ENCODE results near the gene CALU.

CALU gene

DNA sequence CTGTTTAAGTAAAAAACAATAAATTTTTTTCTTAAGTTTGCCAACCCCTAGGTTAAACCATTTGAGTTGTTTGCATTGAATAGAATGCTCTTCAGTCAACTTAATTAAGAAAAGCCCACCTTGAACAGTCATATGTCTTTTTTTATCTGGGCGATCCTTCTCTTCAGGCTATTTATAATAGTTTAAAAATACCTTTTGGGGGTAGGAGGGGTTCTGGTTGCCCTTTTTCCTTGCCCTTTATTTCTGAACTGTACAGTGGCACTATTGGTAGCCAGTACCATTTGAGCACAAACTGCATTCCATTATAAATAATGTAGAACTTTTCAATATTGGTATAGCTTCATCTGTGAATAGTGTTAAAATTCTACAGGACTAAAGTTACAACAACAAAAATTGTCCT, 13.1 kb downstream of the CALU start:
- DNase-seq = no peak

DNA sequence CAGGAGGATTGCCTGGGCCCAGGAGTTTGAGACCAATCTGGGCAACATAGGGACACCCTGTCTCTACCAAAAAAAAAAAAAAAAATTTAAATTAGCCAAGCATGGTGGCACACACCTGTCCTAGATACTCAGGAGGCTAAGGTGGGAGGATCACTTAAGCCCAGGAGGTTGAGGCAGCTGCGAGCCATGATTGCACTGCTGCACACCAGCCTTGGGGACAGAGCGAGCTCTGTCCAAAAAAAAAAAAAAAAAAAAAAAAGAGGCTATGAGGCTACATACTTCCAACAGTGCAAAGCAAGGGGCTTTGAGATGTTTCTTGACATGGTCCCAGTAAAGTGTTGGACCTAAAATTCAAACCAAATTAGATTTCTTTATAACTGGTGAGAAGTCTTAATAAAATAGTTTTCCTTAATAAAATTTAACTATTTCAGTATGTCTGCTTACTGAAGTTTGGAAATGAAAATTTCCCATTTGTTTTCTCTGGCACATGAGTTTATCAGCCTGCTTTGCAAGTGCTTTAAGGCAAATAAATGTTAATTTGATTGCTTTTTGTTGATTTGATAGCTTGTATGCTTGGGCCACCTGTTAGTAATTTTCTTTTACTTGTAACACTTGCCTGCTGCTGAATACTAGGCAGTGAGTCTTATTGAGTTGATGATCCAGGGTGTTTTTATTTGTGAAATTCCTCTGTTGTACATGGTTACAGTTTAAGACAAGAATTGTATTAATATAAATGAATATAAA, 16.1 kb downstream of the CALU start:
- DNase-seq = no peak

DNA sequence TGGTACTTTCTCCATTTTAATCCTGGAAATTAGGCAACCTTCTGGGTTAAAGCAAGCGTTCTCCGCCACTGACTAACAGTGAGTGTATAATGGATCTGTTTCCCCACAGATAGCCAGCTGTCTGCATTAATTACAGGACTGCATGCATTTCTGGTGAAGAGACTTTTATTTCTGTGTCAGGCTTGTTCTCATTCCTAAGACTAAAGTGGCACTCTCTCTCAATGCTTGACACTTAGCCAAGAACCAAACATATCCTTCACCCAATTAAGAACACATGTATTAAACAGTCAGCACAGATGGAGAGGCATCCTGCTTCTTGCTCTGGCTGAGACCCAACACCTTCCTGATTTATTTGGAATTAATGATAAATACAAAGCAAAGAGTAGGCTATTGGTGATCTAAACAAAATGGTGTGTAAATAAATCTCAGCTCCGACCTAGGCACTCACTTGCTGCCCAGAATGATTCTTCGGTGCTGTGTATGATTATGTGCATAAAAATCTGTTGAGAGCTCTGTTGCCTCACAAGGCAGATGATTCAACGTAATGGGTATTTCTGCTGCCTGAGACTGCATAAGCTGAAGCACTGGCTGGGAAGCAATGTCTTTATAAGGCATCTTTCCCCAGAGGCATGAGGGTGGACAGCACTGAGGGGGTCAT, 16.8 kb downstream of the CALU start:
- DNase-seq = no peak

DNA sequence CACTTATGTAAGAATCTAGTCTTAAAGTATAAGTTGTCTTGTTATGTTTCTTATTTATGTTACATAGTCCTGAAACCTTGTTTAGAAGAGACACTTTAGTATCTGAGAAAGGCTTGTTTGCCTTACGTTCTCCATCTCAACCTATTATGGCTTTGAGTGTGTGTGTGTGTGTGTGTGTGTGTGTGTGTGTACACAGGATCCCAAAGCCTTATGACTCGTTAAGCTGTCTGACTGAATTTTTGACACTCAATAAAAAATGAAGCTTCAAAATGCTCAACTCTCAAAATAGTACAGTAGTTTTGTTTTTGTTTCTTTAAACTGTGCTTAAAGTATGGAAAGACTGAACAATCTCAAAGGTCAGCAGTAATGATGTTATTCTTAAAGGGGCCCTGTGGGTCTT, 18.0 kb downstream of the CALU start:
- DNase-seq = no peak

DNA sequence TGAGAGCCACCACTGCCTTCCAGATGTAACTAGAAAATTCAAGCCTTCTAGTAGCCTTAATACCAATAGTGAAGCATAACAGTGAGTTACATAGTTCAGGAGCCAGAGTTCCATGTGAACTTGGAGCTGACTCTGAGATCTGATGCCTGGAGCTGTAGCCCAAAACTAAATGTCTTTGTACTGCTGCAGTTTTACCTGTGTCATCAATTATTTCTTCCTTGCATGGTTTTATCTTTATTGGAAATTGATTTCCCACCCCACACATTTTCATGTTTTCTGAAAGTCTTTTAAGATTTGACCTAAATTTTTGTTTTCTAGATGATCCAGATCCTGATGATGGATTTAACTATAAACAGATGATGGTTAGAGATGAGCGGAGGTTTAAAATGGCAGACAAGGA, 19.4 kb downstream of the CALU start:
- DNase-seq = no peak

DNA sequence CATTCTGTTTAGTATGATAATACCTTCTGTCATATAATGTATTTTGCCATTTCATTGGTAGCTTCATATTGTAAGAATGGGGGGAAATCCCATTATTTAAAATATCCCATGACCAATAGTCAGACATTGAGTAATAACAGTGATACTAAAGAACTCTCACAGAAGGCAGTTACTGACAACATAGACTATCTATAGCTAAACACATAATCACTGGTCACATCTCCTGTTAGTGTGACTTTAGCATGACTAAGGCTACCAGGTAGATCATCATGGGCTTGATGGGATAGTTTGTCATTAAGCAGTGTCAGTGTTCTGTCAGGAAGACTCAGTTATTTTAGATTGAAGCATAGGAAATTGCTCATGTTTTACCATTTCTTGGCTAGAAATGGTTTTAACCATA, 20.1 kb downstream of the CALU start:
- DNase-seq = no peak

DNA sequence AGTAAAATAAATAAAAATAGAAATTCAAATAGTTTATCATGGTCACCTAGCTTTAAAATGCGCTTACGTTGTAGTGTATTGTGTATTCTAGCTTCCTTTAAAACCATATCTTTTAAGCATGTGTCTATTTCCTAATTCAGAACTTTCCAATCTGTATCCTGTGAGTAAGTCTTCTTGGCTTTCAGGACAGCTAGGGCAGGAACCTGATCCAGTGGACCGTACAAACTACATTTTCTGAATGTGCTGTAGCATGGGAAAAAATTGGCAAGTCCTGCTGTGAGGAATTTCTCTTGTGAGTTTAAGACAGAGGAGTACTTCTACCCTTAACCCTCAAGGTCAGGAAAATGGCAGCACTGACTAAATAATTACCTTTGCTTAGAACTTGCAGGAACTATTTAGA, 24.4 kb downstream of the CALU start:
- DNase-seq = no peak

DNA sequence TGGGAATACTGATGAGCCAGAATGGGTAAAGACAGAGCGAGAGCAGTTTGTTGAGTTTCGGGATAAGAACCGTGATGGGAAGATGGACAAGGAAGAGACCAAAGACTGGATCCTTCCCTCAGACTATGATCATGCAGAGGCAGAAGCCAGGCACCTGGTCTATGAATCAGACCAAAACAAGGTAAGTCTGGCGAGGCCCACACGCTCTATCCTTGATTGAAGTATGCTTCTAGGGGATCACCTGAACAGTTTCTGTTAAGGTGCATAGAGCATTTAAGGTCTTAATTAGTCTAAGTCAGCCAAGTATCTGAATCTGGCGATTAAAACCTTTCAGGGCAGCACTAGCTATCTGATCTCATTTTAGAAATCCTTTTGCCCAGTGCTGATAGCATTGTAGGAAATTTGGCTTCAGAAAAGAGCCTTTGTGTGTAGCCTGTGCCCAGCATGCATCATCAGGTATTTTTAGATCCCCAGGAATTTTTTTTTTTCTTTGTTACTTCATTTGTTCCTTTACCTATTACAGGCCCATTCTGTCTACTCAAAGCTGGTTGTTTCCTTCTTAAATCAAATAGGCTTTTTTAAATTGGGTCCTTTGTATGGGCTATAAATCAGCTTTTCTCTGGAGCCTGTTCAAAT, 28.4 kb downstream of the CALU start:
- no peak for DNase-seq

DNA sequence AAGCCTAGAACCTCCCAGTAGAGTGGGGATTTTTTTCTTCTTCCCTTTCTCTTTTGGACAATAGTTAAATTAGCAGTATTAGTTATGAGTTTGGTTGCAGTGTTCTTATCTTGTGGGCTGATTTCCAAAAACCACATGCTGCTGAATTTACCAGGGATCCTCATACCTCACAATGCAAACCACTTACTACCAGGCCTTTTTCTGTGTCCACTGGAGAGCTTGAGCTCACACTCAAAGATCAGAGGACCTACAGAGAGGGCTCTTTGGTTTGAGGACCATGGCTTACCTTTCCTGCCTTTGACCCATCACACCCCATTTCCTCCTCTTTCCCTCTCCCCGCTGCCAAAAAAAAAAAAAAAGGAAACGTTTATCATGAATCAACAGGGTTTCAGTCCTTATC, 31.1 kb downstream of the CALU start:
- no peak for DNase-seq

DNA sequence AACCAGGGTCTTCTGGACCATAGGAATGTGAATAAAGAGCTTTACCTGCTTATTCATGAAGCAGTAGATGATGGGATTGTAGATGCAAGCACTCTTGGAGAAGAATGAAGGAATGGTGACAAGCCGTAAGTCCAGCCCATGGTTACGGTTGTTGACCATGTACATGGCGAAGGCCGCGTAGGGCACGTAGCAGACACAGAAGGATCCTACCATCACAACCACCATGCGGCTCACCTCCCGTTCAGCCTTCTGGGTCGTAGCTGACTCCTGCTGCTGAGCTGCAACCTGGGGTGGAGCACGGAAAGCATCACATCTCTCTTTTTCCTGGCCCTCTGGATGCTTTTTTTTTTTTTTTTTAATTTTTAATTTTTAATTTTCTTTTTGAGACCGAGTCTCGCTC, 34.4 kb downstream of the CALU start:
- DNase-seq = no peak

DNA sequence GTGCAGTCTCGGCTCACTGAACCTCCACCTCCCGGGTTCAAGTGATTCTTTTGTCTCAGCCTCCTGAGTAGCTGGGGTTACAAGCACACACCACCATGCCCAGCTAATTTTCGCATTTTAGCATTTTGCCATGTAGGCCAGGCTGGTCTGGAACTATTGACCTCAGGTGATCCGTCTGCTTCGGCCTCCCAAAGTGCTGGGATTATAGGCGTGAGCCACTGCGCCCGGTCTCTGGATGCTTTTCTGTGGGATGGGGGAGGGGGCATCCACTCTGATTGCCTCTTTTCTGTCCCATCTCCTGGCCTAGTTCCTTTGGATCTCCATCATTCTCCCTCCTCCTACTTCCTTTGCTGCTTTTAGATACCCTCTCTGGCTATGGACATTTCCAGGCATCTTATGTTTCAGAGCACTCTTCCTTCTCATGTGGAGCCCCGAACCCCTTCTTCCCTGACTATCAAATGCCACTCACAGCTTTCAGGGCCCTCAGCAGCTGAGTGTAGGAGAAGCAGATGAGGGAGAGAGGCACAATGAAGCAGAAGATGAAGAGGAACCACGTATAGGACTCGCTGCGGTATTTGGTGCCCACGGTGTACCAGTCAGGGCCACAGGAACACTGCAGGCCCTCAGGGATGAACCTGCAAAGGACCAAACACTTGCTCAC, 35.0 kb downstream of the CALU start:
- DNase-seq = no peak

DNA sequence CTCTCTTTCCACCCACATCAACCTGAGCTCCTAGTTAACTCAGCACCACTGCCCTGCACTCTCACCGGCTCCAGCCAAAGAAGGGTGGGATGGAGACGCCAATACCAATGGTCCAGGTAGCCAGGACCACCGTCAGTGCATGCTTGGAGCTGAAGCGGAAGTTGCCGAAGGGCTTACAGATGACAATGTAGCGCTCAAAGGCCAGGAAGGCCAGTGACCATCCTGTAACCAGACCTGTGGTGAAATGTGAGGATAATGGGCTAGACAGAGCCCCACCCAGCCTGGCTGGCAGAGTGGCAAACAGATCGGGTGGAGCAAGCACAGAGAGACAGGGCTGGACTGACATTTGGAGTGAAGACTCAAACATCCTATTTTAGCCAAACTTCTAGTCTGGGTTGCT, 35.8 kb downstream of the CALU start:
- no peak for DNase-seq

DNA sequence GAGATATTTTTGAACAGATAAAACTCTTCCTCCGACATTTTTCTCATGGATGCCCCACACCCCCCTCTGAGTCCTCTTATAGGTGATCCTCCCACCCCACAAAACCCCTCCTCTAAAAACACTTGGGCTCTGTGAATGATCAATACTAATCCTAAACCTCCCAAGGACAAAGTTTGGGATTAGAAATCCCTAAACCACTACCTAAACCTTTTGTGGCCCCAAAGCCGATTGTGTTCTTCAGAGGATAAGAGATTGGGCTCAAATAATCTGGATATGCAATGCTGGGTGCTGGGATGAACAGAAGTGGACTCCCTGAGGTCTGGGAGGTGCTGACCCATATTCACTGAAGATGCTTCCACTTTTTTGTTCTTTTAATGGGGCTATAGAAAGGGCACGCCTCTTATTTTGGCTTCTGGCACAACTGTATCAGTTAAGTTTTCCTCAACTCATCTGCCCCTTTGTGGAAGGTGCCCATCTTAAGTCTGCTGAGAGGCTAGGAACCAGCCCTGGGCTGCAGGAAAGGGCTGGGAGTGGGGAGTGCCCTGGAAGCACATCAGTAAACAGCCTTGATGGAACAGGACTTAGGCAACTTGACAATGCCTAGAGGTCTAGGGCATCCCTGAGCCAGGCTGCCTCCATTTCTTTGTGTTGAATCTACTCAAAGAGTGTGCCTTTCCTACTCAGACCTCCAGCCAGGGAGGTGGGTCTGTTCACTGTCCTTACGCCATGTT, 36.8 kb downstream of the CALU start, which contains the start of gene OPN1SW:
OPN1SW (minus strand) TSS at position 51 of the 731 bp plus-strand sequence; CDS start at position 38, 13 bp downstream.
- no peak for DNase-seq

DNA sequence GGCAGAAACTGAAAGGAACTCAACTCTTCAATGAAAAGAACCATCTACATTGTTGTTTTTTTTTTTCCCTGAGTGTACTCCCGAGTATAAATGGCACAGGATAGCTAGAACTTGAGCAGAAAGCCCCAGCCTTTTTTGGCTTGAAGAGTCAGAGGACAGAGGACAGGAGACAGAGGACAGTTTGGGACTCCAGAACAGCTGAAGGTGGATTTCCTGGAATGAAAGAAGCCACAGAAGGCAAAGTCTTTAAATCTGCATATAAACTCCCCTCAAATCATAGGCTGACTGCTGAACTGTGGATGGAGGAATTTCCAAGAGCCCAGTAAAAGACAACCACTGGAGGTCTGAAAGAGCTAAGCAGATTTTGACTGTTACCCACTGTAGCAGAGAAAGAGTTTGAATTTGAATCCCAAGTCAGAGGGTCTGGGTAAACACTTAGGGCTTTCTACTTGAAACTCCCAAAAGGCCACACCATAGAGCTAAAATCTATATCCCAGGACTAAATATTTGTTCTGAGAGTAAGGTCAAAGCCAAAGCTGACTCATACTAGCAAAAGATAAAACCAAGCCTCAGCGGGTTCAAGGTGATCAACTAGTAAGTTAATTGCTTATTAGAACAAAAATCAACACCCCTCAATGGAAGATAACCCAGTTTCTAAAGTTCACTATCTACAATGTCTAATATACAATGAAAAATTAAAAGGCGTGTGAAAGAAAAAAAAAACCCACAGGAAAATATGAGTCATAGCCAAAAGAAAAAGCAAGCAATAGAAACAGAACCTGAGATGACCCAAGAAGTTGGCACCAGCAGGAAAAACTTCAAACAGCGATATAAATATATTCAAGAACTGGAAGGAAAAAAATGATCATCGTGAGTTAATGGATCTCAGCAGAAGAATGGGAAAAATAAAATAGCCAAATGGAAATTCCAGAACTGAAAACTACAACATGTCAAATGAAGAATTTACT, 38.3 kb downstream of the CALU start:
- DNase-seq = no peak

DNA sequence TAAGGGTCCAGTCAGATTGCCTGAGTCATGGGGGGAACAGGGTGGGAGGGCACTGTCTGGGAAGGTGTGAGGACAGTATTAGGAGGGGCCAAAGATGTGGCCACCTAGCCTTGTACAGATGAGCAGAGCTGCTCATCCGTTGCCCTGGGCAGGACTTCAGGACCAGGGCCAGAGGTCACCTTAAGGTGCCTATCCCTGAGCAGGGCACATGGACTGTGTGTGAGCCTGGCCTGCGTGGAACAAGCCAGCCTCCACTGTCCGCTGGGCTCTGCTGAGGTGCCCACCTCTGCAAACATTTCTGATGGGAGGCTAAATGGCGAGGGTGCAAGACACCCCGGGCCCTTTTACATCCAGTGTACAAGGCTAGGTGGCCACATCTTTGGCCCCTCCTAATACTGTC, 39.8 kb downstream of the CALU start:
- DNase-seq = no peak

DNA sequence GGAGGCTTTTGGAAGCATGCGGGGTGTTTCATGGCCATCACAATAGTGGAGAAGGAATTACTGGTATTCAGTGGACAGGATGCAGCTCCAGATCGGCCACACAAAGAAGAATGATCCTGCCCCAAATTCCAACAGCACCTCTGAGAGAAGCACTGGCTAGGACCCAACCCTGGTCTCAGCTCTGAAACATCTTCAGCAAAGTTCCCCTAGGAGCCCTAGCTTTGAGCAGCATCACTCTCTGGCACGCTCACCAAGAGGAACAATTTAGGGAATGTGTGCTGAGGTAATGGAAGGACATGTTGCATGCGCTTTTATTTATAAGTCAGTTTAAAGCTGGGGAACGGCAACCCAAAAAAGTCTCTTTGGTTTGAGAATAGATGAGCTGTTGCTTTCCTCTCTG, 42.0 kb downstream of the CALU start:
- DNase-seq = no peak

DNA sequence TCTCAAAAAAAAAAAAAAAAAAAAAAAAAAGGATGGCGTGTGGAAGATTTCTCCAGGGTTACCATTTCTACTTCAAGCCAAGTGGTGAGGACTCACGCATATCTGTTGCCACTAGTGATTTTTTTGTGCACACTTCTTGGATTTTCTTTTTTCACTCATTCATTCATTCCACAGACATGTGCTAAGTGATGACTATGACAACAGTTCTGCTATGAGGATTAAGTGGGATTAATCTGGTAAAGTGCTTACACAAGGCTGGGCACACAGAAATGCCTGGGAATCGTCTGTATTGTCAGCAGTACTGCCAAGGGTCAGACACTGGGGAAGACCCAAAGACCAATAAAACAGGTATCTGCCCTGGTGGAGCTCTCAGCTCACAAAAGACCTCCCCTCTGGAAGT, 42.7 kb downstream of the CALU start:
- no peak for DNase-seq

DNA sequence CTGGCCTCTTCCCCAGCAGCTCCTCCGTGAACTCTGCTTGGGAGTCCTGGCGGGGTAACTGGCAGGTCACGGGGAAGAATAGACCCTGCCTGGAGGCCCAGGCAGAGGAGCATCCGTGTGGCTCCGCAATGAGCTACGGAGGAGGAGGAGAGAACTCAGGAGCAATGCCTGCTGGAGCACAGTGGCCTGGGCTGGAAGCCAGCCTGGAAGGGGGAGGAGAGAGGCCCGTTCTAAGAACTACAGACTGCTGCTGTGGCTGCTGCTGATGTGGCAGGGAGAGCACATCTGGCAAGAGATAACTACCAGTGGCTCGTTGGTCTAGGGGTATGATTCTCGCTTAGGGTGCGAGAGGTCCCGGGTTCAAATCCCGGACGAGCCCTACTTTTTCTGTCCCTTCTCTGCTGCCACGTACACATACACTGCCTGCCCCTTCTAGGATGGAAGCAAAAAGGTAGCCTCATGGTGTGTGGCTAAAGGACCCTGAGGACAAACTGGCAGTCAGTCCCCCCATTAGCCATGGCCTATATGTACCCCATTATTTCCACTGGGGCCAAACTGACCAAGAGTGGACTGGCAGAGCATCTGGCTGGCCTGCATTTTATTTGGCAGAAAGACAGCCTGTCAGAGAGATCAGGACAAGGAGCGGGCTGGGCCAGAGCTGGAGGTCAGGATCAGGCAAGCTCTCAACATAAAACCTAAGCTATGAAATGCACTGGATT, 44.1 kb downstream of the CALU start:
- no peak for DNase-seq

DNA sequence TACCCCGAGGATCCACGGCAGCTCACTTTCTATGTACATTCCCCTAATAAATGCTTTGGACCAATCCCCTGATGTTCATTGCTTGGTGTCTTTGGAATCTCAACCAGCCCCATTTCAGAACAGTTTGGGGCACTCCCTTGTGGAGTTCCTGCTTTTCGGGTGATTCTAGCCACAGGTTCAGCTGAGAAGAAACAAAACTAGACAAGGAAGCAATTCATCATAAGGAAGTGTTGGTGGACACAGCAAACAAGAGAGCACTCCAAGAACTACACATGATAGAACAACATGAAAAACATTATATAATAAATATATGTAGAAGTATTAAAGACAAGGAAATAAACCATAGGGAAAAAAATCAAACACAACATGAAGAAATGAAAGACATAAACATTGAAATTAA, 46.6 kb downstream of the CALU start:
- DNase-seq = no peak

DNA sequence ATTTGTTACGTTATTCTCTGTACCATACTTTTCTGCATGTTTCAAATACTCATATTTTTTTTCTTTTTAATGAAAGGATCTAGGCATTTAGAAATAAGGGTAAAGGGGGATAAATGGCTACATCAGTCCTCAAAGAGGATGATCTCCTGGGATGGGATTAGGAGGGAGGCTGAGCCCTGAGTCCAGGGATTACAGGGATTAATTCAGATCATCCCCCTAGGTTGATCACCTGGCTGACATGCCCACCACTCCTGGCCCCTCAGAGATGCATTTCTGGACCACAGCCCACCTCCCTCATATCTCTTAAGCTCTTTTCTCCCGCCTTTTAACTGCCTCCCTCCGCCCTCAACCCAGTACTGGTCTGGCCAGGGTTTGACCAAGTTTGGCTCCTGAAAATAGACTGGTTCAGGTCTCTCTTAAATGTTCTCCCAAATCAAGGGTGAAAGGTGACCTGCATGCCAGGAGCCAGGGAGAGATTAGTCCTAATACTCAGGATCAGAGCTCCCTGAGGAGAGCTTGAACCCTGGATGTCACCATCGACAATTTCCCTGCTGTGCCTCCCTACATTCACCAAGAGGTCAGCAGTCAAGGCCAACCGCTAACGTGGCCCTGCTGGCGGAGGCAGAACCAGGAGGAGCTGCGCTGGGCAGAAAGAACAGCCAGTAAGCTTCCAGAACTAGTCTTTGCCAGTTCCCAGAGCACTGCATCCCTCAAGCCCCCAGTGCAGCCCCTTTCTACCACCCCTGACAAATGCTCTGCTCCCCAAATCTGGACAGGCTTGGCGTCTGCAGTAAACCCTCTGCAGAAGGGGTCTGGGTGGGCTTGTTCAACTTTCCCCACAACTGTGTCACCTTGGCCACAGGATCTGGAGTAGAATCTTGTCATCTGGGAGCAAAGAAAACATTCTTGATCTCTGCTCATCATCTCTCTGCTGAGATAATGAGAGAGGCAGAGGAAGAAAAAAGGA, 49.6 kb downstream of the CALU start:
- no peak for DNase-seq
